ENCODE results near the gene C2CD2.

The C2CD2 gene

DNA sequence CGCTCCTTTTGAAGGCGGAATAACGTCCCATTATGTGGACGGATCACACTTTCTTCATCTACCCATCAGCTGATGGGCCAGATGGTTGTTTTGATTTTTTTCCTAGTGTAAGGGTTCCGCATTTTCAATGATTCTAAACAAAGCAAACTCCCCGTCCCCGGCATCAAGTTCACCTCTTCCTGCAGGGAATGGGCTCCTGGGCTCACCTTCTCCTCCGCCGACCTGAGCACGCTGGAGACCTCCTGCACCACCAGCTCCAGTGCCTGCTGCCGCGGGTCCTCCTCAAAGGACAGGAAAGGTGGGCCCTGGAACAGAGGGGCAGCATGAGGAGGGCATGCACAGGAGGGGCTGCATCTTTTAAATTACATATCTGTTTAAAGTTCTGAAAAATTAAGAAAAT lies 11.9 kb downstream of the C2CD2 start (continued):
- TF ChIP-seq, protein P1, sequence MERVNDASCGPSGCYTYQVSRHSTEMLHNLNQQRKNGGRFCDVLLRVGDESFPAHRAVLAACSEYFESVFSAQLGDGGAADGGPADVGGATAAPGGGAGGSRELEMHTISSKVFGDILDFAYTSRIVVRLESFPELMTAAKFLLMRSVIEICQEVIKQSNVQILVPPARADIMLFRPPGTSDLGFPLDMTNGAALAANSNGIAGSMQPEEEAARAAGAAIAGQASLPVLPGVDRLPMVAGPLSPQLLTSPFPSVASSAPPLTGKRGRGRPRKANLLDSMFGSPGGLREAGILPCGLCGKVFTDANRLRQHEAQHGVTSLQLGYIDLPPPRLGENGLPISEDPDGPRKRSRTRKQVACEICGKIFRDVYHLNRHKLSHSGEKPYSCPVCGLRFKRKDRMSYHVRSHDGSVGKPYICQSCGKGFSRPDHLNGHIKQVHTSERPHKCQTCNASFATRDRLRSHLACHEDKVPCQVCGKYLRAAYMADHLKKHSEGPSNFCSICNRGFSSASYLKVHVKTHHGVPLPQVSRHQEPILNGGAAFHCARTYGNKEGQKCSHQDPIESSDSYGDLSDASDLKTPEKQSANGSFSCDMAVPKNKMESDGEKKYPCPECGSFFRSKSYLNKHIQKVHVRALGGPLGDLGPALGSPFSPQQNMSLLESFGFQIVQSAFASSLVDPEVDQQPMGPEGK (CRISPR knock-in tag; IDR thresholded peaks at IDR 0.05; ENCODE audit: borderline replicate concordance) = no peak

DNA sequence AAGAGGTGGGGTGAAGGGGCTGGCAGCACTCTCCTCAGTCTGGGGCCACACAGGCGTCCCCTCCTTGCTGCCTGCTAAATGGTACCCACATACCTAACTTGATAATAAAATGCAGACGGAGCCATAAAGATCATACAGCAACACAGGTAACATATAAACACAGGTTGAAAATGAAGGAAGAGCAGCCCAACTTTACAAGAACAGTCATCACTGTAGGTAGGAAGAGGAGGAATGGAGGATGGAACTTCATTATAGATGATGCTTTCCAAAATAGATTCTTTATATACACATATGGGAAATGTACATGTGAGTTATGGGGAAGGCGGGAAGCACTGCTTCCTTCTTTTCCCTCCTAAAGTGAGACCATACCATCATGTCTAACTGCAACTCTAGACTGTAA lies 13.4 kb downstream of the C2CD2 start:
- no peak for TF ChIP-seq ZC3H10 (CRISPR knock-in tag; IDR thresholded peaks at IDR 0.05)
- no peak for ATAC-seq

DNA sequence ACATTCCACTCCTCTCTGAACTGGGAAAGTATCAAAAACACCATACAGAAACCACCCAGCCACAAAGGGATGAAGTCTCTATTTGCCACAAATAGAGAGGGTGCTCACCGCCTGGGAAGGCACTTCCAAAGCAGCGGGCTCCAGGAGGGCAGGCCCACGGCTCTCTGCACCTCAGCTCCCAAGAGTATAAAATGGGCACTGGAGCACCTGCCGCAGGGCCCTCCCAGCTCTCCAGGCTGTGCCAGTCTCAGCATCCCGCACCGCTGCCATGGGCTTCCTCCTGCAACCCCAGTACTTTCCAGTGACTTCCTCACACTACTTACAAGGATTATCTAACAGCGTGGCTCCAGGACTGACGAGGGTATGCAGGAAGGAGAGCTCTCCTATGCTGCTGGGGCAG lies 14.4 kb downstream of the C2CD2 start:
- no peak for TF ChIP-seq BACH2 (CRISPR knock-in tag; IDR thresholded peaks at IDR 0.05; ENCODE audit: borderline replicate concordance)
- no peak for TF ChIP-seq RARB (CRISPR knock-in tag; IDR thresholded peaks at IDR 0.05)
- no peak for TF ChIP-seq ZNF8 (CRISPR knock-in tag; IDR thresholded peaks at IDR 0.05)
- no peak for TF ChIP-seq PPARA (CRISPR knock-in tag; IDR thresholded peaks at IDR 0.05; ENCODE audit: borderline replicate concordance)
- TF ChIP-seq ARNTL (CRISPR knock-in tag; IDR thresholded peaks at IDR 0.05; ENCODE audit: borderline replicate concordance, low read depth) = no peak
- TF ChIP-seq SNAI2 (CRISPR knock-in tag; IDR thresholded peaks at IDR 0.05) = no peak
- no peak for TF ChIP-seq ISL1 (CRISPR knock-in tag; IDR thresholded peaks at IDR 0.05)
- TF ChIP-seq, protein P2, sequence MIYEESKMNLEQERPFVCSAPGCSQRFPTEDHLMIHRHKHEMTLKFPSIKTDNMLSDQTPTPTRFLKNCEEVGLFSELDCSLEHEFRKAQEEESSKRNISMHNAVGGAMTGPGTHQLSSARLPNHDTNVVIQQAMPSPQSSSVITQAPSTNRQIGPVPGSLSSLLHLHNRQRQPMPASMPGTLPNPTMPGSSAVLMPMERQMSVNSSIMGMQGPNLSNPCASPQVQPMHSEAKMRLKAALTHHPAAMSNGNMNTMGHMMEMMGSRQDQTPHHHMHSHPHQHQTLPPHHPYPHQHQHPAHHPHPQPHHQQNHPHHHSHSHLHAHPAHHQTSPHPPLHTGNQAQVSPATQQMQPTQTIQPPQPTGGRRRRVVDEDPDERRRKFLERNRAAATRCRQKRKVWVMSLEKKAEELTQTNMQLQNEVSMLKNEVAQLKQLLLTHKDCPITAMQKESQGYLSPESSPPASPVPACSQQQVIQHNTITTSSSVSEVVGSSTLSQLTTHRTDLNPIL (CRISPR knock-in tag; IDR thresholded peaks at IDR 0.05; ENCODE audit: low read depth) = no peak
- no peak for TF ChIP-seq GLIS3 (CRISPR knock-in tag; IDR thresholded peaks at IDR 0.05)
- TF ChIP-seq, protein P1 (CRISPR knock-in tag; IDR thresholded peaks at IDR 0.05; ENCODE audit: borderline replicate concordance) = no peak
- TF ChIP-seq, protein P3, sequence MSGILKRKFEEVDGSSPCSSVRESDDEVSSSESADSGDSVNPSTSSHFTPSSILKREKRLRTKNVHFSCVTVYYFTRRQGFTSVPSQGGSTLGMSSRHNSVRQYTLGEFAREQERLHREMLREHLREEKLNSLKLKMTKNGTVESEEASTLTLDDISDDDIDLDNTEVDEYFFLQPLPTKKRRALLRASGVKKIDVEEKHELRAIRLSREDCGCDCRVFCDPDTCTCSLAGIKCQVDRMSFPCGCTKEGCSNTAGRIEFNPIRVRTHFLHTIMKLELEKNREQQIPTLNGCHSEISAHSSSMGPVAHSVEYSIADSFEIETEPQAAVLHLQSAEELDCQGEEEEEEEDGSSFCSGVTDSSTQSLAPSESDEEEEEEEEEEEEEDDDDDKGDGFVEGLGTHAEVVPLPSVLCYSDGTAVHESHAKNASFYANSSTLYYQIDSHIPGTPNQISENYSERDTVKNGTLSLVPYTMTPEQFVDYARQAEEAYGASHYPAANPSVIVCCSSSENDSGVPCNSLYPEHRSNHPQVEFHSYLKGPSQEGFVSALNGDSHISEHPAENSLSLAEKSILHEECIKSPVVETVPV (CRISPR knock-in tag; IDR thresholded peaks at IDR 0.05) = no peak
- no peak for TF ChIP-seq ZC3H10 (CRISPR knock-in tag; IDR thresholded peaks at IDR 0.05)
- no peak for TF ChIP-seq ZFP3 (CRISPR knock-in tag; IDR thresholded peaks at IDR 0.05)
- TF ChIP-seq TCF4 (CRISPR knock-in tag; IDR thresholded peaks at IDR 0.05; ENCODE audit: borderline replicate concordance) = no peak
- TF ChIP-seq ESRRG (CRISPR knock-in tag; IDR thresholded peaks at IDR 0.05) = no peak
- no peak for ATAC-seq

DNA sequence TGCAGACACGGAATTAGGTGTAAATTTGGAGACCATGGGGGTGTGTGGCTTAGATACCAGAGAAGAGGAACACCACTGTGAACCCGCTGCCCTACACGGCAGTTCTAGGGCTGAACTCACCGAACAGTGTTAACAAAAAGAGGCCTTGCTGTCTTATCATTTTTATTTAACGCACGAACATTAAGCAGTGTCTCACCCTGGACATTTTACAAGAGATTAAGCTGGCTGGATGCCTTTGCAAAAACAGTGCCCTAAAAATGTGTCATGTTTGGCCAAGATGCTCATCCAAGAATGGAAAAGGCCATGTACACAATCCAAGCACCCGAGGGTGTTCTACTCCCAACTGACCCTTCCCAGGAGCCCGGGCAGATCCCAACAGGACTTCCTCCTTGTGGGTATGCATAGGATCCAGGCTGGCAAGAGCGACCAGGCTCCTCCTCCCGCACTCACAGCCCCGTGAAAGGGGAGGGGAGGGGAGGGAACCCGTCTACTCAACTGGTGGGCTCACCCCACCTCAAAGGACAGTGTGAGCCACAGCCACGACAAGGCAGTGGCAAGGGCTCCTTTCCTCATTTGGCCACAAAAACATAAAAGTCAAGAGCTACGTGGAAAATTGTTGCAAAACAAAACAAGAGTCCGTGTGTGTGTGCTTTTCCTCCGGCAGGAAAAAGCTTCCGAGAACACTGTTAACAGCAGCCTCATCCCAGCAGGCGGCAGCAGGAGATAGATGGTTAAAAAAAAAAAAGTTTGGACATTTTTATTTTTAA lies 20.3 kb downstream of the C2CD2 start:
- TF ChIP-seq, protein P2 (CRISPR knock-in tag; IDR thresholded peaks at IDR 0.05; ENCODE audit: low read depth) = no peak
- no peak for TF ChIP-seq ISL1 (CRISPR knock-in tag; IDR thresholded peaks at IDR 0.05)
- TF ChIP-seq ZNF70 (CRISPR knock-in tag; IDR thresholded peaks at IDR 0.05) = no peak
- no peak for TF ChIP-seq BACH2 (CRISPR knock-in tag; IDR thresholded peaks at IDR 0.05; ENCODE audit: borderline replicate concordance)
- peak; percentile 78 for ATAC-seq

DNA sequence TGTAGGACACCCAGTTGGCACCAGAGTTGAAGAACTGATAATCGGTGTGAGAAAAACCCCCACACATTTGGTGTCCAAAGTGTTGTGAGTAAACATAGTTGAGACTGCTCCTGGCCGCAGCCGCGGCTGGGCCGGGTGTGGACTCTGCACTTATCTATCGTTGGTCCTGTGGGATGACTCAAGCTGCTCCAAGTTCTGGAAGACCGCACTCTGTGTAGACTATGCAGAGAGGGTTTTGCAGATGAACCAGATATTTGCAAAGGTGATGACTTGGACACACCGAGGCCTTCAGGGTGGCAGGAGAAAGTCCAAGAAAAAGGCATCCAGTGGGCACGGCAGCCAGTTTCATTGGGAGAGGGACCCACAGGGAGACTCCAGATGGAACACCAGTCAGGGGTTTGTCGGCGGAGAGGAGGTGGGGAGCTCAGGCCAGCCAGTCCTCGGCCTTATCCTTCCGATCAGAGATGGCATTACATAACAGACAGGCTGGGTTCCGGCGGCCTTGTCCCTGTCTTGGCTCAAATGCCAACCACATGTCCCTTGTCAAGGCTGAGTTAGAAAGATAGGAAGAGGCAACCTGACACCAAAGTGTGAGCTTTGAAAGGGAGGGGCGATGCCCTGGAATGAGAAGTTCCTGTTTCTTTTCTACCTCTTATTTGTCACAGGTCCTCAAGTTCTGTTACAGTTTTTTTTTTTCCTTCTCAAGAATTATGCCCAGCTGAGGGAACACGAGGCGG lies 21.1 kb downstream of the C2CD2 start:
- ATAC-seq = peak; percentile 72
- TF ChIP-seq, protein P4, sequence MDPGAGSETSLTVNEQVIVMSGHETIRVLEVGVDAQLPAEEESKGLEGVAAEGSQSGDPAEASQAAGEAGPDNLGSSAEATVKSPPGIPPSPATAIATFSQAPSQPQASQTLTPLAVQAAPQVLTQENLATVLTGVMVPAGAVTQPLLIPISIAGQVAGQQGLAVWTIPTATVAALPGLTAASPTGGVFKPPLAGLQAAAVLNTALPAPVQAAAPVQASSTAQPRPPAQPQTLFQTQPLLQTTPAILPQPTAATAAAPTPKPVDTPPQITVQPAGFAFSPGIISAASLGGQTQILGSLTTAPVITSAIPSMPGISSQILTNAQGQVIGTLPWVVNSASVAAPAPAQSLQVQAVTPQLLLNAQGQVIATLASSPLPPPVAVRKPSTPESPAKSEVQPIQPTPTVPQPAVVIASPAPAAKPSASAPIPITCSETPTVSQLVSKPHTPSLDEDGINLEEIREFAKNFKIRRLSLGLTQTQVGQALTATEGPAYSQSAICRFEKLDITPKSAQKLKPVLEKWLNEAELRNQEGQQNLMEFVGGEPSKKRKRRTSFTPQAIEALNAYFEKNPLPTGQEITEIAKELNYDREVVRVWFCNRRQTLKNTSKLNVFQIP (CRISPR knock-in tag; IDR thresholded peaks at IDR 0.05; ENCODE audit: borderline replicate concordance, low read depth) = no peak
- TF ChIP-seq TCF4 (CRISPR knock-in tag; IDR thresholded peaks at IDR 0.05; ENCODE audit: borderline replicate concordance) = peak; percentile 30; the same call in 1 of the 2 replicates
- TF ChIP-seq RARB (CRISPR knock-in tag; IDR thresholded peaks at IDR 0.05) = no peak
- TF ChIP-seq SNAI2 (CRISPR knock-in tag; IDR thresholded peaks at IDR 0.05) = no peak
- TF ChIP-seq ESRRG (CRISPR knock-in tag; IDR thresholded peaks at IDR 0.05) = no peak
- TF ChIP-seq ZNF8 (CRISPR knock-in tag; IDR thresholded peaks at IDR 0.05) = no peak

Measured in SK-N-SH treated with all-trans-retinoic acid at 6 μM for 48 hours (cell line).